AG10803 (cell line): ENCODE measurements around the gene KCNQ1OT1.

Experiments
- DNase-seq: peaks from one replicate; pipeline ENCODE4 v3.0.0; 2010; ENCODE audit warnings: low read depth
- H3K4me3 ChIP-seq: 2 replicates; pipeline ENCODE4 v1.5.1; 2011; ENCODE audit warnings: mild to moderate bottlenecking, low read length, control low read depth
- CTCF ChIP-seq: conservative IDR thresholded peaks from 2 replicates; pipeline ENCODE4 v1.5.1; 2011; ENCODE audit warnings: mild to moderate bottlenecking, low read length, control low read depth, inconsistent platforms

KCNQ1OT1 gene

GRCh38 chr11:2694495-2694894 is 5.3 kb downstream of the KCNQ1OT1 start:
- no peak for TF ChIP-seq CTCF
- no peak overlapping the region for H3K4me3 ChIP-seq
- no peak for DNase-seq

- no peak overlapping the region for H3K4me3 ChIP-seq
- TF ChIP-seq CTCF = no peak
- no peak for DNase-seq
Observed at GRCh38 chr11:2693271-2694261, 6.2 kb downstream of the KCNQ1OT1 start.

GRCh38 chr11:2691991-2692875 is 7.6 kb downstream of the KCNQ1OT1 start:
- peak; percentile 16; the same call in 1 of the 2 replicates for TF ChIP-seq CTCF
- H3K4me3 ChIP-seq = no peak overlapping the region
- no peak for DNase-seq

- no peak overlapping the region for H3K4me3 ChIP-seq
- TF ChIP-seq CTCF = no peak
- no peak for DNase-seq
Observed at GRCh38 chr11:2691355-2691761, 8.4 kb downstream of the KCNQ1OT1 start.

- no peak for TF ChIP-seq CTCF
- no peak overlapping the region for H3K4me3 ChIP-seq
- no peak for DNase-seq
Observed at GRCh38 chr11:2690596-2691354, 9.0 kb downstream of the KCNQ1OT1 start.

GRCh38 chr11:2689651-2690575 is 9.9 kb downstream of the KCNQ1OT1 start:
- H3K4me3 ChIP-seq = no peak overlapping the region
- TF ChIP-seq CTCF = no peak
- no peak for DNase-seq
